ENCODE data around the gene FASTKD2.
"Not testable (repeated sequence)": the region's sequence is repeated elsewhere in the genome, so short reads cannot be mapped to it uniquely, and the experiment has no call there.

FASTKD2 gene

DNA sequence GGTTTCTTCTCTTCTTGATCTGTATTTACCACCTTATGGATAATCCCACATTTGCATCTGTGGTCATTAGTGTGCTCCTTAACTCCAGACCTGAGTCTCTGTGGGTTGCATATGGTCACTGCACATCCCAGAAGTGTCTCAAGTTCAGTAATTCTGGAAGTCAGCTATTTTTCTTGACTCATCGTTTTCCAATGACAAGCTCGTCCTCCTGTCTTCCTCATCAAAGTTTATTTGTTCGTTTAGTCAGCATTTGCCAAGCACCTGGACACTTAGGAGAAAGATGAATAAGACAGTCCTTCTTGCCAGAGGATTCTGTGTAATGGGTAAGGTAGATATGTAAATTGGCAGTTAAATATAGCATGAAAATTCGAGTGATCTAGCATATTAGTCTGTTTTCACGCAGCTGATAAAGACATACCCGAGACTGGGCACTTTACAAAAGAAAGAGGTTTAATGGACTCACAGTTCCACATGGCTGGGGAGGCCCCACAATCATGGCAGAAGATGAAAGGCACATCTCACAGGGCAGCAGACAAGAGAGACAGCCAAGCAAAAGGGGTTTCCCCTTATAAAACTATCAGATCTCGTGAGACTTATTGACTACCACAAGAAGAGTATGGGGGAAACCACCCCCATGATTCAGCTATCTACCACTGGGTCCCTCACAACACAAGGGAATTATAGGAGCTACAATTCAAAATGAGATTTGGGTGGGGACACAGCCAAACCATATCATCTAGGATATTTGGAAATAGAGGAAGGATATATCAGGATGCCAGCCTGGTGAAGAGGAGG lies 19.4 kb downstream of the FASTKD2 start:
- DNase-seq: no peak
- intact Hi-C loops (cut with DNase I): loop anchor here (5.0 kb wide), 1 partner anchor 92 kb away; no protein-coding TSS in a partner anchor

DNA sequence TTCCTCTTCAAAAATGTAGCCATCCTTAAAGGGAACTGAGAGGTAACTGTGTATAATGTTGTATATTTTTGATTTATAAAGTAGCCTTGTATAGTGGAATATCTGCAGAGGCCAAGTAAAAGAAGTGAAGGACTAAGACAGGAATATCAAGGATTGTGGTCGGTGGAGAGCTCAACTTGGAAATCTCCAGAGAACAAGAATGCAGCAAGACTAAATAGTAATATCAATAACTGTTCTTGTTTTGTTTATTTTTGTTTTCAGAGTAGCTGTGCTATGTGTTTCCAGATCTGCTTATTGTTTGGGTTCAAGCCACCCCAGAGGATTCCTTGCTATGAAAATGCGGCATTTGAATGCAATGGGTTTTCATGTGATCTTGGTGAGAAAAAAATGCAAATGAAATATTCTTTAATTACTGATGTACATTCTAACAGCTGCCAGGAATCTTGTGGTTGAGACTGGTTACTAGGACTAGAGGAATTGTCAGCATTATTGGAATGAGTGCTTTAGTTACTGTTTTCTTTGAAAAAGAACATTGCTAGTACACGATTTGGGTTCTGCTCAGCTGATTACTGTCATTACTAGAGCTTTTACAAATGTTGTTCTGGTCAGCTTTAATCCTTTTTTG lies 25.0 kb downstream of the FASTKD2 start:
- intact Hi-C loops (cut with DNase I): no loop called here

DNA sequence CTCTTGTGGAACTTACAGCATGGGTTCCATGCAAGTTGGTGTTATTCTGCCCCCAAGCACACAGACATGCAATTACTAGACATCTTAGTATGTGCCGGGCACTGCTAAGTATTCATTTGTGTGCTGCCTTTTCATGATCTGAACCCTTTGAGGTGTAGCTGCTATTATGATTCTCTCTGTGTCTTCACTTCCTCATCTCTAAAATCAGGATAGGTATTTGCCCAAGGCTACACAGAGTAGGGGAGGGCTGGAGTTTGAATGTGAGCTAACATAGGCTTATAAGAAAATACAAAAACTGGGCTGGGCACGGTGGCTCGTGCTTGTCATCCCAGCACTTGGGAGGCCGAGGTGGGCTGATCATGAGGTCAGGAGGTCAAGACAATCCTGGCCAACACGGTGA lies 27.2 kb downstream of the FASTKD2 start:
- intact Hi-C loops (cut with DNase I): no loop called here
- no peak for DNase-seq

More for the DNA sequence above, 25.0 kb downstream of the FASTKD2 start:
- DNase-seq: no peak

DNA sequence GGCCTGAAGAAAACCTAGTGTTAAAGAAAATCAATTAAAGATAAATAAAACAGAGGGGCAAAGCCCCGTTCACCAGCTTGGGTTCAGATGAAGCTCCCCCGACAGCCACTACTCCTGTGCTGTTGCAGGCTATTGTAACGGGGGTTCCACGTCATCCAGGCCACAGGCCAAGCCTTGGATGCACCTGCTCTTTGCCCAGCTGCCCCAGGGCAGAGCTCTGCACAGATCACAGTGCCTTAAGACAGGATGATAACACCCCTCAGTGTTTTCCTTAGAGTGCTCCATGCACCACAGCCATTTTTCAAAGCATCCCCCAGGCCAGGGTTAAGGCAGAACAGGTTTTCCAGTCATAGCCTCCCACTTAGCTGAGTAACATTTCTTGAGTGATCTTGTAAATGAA lies 32.0 kb downstream of the FASTKD2 start:
- intact Hi-C loops (cut with DNase I): no loop called here
- no peak for DNase-seq

DNA sequence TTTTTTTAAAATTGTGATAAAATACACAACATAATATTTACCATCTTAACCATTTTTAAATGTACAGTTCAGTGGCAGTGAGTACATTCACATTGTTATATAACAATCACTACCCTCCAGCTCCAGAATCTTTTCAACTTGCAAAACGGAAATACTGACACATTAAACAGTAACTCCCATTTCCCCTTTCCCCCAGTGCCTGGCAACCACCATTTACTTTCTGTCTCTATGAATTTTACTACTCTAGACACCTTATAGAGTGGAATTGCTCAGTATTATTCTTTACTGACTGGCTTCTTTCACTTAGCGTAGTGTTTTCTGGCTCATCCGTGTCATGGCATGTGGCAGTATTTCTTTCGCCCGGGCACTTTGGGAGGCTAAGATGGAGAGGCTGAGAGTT lies 32.6 kb downstream of the FASTKD2 start:
- DNase-seq: no peak
- intact Hi-C loops (cut with DNase I): no loop called here

DNA sequence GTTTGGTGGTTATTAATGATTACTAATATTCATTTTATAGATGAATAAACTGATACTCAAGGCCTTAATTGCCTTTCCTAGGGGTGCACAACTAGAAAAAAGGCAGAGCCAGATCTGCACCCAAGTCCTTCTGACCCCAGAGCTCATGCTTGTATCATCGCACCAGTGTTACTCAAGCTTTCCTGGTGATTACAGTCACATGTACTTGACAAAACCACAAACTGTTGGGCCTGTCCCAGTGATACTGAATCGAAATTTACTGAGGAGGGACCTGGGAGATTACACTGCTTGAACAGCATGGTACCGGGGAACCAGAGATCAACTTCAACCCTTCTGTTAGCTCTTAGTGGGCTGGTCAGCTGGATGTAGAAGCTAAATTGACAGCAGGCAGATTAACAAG lies 33.7 kb downstream of the FASTKD2 start:
- intact Hi-C loops (cut with DNase I): no loop called here
- DNase-seq: no peak

DNA sequence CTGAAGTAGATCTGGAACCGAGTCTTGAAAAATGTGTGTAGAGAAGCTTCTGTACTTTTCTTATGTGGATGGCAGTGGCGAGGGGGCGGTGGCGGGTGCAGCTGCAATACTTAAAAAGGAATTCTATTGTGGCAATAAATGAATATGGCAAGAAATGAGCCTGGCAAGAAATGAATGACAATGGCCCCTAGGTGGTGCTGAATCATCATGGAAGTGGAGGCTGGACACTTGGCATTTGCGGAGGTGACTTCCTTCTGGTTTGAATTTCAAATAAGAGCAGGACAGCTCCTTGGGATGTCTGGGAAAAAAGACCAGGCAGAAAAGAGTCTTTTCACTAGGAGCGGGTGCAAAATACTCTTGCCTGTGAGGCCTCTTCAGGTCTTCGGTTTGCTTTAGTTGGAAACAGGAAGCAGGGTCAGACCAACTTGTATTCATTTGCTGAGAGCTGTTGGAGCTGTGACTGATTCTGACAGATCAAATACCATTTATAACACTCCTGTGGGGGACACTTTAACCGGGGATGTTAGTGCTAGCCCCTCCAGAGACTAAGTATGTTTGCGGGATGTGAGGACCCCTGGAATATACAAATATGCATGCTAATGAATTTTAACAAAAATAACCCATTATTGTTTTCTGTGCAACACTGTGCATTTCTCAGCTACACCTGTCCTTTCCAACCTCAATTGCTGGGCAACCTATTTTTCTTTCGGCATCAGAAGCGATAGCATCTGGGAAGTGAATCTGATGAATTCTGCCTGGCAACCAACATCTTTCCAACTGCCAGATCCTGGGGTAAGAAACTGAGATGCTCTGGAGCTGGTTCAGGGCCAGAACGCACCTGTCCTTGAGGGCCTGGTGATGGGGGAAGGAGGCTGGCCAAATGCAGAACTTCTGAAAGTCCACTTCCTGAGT lies 35.4 kb downstream of the FASTKD2 start:
- intact Hi-C loops (cut with DNase I): loop anchor here (1.0 to 5.0 kb wide), 3 partner anchors 182 to 675 kb away; no protein-coding TSS in a partner anchor
- peak; percentile 59 to 95 (median 71) for DNase-seq

DNA sequence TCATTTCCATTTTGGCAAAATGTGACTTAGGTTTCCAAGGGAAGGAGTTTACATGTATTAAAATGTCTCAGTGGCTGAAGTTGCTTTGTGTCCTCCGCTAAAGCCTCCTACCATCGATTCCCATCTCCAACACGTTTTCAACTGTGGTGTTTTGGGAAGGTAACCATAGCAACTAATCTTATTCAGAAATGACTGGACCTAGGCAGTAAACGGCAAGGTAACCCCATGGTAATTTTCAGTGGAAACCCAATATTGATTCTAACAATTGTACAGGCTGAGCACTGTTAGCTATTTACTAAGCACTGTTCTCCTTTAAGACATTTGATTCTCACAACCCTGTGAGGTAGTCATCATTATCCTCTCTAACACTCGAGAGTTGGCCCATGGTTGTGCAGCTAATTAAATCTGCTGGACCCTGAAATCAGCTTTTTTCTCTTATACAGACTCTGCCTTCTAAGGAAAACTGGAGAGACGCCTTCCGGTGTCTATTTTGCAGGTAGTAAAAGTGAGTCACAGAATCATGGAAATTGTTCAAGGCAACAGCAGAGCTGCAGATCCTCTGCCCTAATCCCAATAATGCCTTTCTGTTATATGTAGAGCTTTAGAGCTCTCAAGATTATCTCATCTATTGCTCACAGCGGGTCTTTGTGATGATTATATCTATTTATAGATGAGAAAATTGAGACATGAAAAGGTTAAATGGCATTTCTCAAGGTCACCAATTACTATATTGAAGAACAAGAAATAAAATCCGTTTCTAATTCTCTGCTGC lies 36.2 kb downstream of the FASTKD2 start:
- intact Hi-C loops (cut with DNase I): loop anchor here (5.0 kb wide), 2 partner anchors 181 to 361 kb away; no protein-coding TSS in a partner anchor
- DNase-seq: no peak

DNA sequence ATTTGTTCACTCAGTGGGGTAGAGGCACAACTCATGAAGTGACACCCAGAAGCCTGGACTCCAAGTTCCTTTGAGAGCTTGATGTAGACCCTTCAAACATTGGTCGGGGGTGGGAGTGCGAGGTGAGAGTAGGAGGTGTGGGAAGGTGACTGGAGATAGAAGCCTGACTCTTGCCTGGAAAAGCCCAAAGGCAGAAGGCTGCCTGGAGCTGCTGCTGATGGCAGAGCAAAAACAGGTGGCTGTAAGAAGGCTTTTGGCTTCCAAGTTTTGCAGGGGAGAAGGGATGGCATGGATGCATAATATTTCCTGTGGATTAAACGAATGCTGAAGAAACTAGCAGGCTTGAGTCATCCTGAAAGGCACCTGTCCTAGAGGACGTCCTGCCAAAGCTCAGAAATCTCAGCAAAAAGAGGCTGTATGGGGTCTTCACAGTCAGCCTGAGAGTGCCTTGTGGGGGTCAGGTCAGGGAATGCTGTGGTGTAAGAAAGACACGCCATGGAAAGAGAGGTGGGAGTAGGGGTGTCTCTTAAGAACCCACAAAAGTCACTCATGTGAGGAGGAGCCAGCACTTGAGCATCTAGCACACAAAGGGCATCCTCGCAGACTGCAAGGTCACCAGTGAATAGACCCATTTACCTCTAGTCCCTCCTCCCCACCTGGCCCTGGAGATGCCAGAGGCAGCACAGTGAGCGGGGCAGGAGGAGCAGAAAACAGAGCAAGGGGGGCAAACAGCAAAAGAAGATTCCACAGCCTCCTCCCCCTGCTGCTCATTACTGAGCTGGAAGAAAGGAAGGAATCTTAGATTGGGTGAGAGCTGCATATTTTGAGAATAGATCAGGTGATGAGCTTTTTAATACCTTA lies 37.5 kb downstream of the FASTKD2 start:
- intact Hi-C loops (cut with DNase I): loop anchor here (5.0 kb wide), 2 partner anchors 179 to 359 kb away; no protein-coding TSS in a partner anchor
- peak in 7 of 10 donors; percentile 11 to 85 (median 30) for DNase-seq

DNA sequence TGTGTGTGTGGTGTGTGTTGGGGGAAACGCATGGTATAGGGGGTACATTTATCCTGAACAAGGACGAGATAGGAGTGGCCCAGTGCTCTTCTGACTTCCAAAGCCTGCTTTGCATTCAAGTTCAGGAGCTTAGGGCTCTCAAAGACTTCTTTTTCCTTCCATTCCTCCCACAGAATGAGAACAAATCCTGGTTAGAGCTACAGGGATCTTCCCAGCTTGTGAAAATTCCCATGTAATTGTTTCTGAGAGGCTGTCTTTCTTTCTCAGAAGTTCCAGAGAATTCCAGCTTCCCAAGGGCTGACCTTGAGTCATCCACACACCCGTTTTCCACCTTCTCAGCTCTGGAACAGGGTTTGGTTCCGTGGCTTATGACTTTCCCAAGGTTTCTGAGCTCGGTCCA lies 38.9 kb downstream of the FASTKD2 start:
- intact Hi-C loops (cut with DNase I): loop anchor here (5.0 kb wide), 2 partner anchors 178 to 358 kb away; no protein-coding TSS in a partner anchor
- DNase-seq: no peak

DNA sequence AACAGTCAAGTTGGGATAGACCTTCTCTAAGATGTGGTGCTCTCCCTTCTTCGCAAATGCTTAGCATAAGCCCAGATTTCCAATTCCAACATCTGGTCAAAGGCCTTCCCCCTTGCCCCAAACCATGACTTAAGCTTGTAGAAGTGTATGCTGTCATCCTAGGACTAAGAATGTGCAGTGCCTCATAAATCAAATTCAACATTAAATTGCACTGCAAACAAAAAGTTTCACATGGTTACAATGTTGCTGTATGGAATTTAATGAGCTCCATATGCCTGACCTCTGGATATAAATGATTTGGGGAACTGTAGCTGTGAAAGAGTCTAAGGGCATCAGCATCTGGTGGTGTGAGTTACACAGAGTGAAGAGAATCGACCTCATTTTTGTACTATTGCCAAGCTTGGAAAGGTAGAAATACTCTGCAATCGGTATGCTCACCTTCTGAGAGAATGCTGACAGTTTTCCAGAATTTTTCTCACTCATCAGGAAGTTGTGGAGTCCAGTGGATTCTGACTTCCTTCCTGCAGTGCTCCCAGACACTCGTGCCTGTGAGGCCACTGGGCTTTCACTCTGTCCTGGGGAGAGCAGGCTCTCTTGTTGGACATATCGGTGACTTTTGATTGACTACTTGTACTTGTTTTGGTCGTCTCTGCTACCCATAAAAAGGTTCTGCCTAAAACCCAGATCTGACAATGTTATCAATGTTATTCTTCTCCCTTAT lies 40.6 kb downstream of the FASTKD2 start:
- no peak for DNase-seq
- intact Hi-C loops (cut with DNase I): no loop called here

DNA sequence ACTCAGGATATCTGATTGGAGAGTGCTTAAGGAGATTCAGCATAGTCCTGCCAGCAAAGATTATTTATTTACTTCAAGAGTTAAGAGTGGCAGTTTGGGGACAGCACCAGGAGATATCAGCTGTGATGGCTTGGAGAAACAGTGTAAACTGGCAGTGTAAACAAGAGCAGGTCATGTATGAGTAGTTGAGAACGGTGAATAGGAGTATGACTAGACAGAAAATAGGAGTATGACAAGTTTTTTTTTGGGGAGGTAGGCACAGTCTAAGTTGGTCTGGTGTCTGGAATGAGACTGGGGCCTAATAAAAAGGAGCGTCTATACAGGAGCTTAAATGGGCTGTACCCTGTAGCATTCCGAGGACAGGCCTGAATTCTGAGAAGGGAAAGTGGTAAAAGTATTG lies 42.2 kb downstream of the FASTKD2 start:
- intact Hi-C loops (cut with DNase I): not testable (repeated sequence)

DNA sequence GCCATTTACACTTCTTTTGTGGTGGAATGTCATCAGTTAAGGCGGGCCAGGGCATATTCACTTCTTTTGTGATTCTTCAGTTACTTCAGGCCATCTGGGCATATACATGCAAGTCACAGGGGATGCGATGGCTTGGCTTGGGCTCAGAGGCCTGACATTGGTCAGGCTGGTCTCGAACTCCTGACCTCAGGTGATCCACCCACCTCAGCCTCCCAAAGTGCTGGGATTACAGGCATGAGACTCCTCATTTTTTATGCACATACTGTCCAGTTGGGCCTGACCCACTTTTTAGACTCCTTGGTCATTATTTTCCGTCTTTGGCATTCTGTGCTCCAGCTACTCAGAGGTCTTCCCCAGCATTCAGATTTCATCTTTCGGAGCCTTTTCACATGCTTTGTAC lies 47.1 kb downstream of the FASTKD2 start:
- DNase-seq; intact Hi-C loops (cut with DNase I): not testable (repeated sequence)

More for the DNA sequence above, 42.2 kb downstream of the FASTKD2 start:
- not testable (repeated sequence) for DNase-seq

DNA sequence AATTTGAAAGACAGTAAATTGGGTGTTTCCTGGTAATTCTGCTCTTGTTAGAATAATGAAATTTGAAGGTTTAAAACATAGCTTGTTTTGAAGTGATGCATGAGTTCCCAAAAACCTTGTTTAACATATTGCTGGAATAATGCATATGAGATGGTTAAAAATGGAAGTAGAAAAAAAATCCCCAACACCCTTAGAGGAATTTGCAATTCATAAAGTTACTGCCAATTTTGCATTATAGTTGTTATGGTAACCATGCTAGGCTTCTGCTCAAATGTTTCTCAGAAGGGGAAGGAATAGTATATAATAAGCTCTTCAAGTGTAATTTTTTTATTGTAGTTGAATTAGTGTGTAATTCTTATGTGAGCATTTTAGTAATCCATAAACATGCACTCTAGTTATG lies 49.1 kb downstream of the FASTKD2 start:
- intact Hi-C loops (cut with DNase I): no loop called here
- DNase-seq: no peak

DNA sequence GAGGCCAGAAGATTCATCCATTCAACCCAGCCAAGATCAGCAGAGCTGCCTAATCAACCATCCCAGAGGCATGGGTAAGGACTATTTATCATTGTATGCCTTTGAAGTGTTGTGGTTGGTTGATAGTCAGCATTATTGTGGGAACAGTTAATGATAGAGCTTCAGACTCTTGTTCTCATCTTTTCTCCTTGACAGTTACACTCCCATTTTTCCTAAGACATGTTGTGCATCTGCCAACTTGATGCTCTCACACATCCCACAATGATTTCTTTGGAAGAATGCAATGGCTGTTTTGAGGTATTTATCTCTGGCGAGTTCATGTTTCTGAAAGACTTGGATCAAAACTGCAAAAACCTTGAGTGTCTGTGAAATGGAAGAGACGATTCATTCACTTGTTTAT lies 55.4 kb downstream of the FASTKD2 start:
- no peak for DNase-seq
- intact Hi-C loops (cut with DNase I): no loop called here

DNA sequence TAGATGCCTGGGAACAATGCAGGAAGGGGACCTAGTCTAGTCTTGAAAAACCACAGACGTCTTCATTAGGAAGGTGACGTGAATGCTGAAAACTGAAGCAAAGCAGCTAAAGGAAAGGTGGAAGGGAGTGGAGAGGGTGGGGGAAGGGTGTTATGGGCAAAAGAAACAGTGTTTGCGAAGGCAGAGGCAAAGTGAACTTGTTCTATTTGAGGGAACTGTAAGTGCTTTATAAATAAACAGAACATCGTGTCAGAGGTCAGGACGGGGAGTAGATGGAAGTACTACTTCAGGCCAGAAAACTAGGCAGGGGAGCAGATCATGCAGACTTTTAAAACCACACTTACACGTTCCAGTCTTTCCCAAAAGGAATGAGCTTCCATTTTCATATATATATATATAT lies 57.8 kb downstream of the FASTKD2 start:
- DNase-seq: no peak
- intact Hi-C loops (cut with DNase I): no loop called here

DNA sequence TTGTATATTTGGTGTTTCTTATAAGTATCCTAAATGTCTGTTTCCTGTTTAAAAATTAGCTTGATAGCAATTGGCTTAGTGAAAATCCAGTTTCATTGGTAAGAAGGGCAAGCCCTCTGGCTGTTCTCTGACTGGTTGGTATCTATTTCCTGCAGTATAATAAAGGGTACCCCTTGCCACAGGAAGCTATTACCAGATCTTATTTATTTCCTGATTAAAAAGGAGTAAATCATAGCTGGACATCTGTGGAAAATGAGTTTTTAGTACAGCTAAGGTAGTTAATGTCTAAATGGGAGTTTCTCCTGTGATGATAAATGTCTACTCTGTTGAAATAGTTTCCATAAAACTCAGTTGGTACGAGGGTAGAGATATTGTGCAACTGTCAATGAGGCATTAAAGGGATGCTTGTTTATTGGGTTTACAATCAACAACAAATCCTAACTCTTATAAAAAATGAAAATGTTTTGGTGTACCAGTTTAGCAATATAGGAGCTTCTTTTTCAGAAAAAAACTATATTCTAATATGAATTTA lies 58.7 kb downstream of the FASTKD2 start:
- DNase-seq: no peak
- intact Hi-C loops (cut with DNase I): no loop called here

DNA sequence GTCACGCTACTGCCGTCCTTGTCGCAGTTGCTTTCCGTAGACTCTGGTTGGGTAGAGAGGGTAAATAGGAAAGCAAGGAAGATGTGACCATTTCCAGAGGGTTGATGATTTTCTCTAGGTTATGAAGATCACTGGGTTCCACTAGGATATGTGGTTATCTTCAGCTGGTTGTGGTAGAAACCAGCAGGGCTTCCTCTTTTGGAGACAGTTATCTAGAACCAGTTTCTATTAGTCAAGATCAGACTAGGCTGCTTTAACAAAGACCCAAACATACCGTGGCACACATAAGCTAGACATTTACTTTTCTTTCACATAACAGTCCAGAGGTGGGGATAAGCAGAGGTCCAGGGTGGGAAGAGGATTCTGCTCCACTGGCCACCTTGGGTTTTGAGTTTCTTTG lies 59.6 kb downstream of the FASTKD2 start:
- intact Hi-C loops (cut with DNase I): no loop called here
- no peak for DNase-seq
